ENCODE results near the gene WDR5B.
A peak's percentile ranks its signal among the peaks of the same experiment; 100 is the strongest.

WDR5B gene

DNA sequence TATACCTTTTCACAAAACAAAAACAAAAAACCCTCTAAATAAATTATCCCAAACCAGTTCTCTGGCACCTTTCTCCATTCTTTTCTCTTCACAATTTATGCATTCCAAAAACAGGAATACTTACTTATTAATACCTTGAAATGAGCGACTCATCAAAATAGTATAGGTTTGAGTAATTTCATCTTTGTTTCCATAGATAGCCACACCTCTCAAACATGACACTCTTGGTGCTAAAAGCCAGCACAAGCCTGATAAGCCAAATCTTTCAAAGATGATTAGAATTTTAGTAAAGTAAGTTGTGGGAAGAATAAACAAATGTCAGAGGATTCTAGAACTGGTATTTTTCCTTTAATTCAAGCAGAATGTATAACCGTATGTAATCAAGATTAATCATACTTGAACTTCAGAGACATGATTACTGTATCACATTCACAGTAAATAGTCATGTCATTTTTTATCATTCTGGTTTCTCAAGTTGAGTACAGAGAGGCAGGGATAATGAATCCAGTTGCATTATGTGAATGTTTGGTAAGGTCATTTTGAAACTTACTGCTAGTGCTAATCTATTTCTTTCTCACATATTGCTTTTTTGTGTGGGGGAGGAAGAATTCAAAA lies 12.1 kb upstream of the WDR5B start:
- TF ChIP-seq CTCF (IDR thresholded peaks at IDR 0.05; ENCODE audit: low read depth, low read length, missing control alignments) = no peak

DNA sequence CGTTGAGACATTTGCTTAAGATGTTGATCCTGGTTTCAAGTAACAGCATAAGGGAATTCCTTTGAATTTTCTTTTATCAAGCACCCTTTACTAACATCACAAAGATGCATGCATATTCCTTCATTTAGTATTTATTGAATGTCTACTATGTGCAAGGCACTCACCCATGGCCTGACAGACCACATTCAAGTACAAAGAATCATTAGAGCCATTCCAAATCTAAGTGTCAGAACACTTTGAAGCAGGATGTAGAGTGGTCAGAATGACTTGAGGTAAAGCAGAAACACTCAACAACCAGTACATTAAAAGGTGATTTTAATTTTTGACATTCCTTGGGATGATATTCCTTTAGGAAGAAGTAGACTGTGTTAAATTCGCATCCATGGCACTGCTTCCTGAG lies 6.0 kb upstream of the WDR5B start:
- no peak overlapping the region for H3K4me3 ChIP-seq (replicated peaks; ENCODE audit: low read depth, low read length)
- DNase-seq (ENCODE audit: extremely low read depth, low read depth) = no peak
- no peak for TF ChIP-seq CTCF (IDR thresholded peaks at IDR 0.05; ENCODE audit: low read depth, low read length, missing control alignments)

More for the DNA sequence above, 12.1 kb upstream of the WDR5B start:
- no peak for DNase-seq (ENCODE audit: extremely low read depth, low read depth)
- no peak overlapping the region for H3K4me3 ChIP-seq (replicated peaks; ENCODE audit: low read depth, low read length)

DNA sequence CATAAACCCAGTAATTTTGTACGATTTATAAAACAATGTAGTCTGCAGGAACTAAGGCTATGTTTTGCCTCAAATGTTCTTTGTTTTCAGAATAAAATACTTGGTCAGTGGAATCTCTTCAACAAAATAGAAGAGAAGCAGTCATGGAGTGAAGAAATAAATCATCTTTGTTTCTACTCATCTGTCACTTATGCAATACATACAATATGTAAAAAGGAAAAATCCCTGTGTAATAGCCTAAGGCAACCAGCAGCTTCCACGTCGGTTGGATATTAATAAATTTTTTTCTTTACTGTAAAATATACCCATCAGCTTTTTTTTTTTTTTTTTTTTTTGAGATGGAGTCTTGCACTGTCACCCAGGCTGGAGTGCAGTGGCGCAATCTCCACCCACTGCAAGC lies 5.2 kb upstream of the WDR5B start:
- no peak overlapping the region for H3K4me3 ChIP-seq (replicated peaks; ENCODE audit: low read depth, low read length)
- DNase-seq (ENCODE audit: extremely low read depth, low read depth) = no peak
- no peak for TF ChIP-seq CTCF (IDR thresholded peaks at IDR 0.05; ENCODE audit: low read depth, low read length, missing control alignments)

GRCh38 chr3:122416966-122417365 lies 1.1 kb upstream of the WDR5B start:
- H3K4me3 ChIP-seq (replicated peaks; ENCODE audit: low read depth, low read length) = peak overlapping the region; percentile 90
- no peak for DNase-seq (ENCODE audit: extremely low read depth, low read depth)
- no peak for TF ChIP-seq CTCF (IDR thresholded peaks at IDR 0.05; ENCODE audit: low read depth, low read length, missing control alignments)

DNA sequence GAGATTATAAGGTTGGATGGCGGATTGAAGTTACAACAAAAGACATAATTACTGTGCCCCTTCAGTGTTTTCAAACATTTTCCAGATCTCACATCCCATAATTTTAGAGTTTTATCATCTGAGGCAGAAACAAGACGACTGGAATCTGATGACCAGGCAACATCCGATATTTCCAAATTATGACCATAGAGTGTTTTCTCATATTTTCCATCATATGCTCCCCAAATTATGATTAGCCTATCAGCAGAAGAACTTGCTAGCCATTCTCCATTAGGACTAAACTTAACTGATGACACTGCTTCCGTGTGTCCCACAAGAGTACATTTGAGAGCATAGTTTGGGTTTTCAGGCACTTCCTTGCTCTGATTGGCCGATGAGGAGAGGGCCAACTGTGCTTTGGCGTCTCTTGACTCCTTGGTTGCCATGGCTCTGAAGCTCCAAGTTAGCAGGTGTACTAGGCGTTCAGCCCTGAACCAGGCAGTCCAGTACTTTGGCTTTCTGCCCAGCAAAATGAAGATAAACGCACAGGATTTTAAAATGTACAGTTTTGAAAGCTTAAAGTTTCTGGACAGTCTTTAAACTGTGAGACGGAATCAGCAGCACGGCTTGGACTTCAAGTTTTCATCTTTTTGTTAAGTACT lies 638 bp downstream of the WDR5B start:
- TF ChIP-seq CTCF (IDR thresholded peaks at IDR 0.05; ENCODE audit: low read depth, low read length, missing control alignments) = no peak
- H3K4me3 ChIP-seq (replicated peaks; ENCODE audit: low read depth, low read length) = peak overlapping the region; percentile 90
- no peak for DNase-seq (ENCODE audit: extremely low read depth, low read depth)

DNA sequence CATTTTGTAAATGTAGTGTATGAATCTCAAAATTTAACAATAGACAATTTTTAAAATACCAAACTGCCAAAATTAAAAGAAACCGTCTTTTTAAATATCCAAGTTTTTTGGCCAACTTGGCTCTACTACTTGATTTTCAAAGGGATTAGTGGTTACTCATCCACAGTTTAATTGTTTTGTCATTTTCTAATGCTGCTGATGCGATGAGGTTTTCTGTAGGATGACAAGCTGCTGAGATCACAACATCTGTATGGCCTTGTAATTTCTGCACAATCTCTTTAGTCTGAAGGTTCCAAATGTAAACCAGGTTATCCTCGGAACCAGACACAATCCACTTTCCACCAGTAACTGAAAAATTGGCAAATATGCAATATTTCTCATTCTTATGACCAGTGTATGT lies 1.5 kb downstream of the WDR5B start:
- TF ChIP-seq CTCF (IDR thresholded peaks at IDR 0.05; ENCODE audit: low read depth, low read length, missing control alignments) = no peak
- no peak overlapping the region for H3K4me3 ChIP-seq (replicated peaks; ENCODE audit: low read depth, low read length)
- no peak for DNase-seq (ENCODE audit: extremely low read depth, low read depth)

Measured in HFF-Myc (cell line).